Neuronal stem cell (in vitro differentiated cells): Measurements from ENCODE around the gene MRPL43.

Experiments used
- DNase-seq: peaks from one replicate; pipeline ENCODE4 v3.0.0-alpha.2; 2013; ENCODE audit warnings: low spot score
- H2AFZ ChIP-seq: one replicate; pipeline ENCODE4 v1.6.1; 2013; ENCODE audit warnings: mild to moderate bottlenecking, low read length, inconsistent platforms
- H2AK5ac ChIP-seq: 2 replicates; pipeline ENCODE4 v1.6.1; 2013; ENCODE audit warnings: low read depth, mild to moderate bottlenecking, inconsistent platforms, low read length, moderate library complexity, mixed read lengths
- H2BK120ac ChIP-seq: 2 replicates; pipeline ENCODE4 v1.6.1; 2013; ENCODE audit warnings: low read depth, mild to moderate bottlenecking, inconsistent platforms, low read length, moderate library complexity, mixed read lengths
- H2BK12ac ChIP-seq: one replicate; pipeline ENCODE4 v1.6.1; 2013; ENCODE audit warnings: low read length, inconsistent platforms
- H2BK15ac ChIP-seq: 2 replicates; pipeline ENCODE4 v1.6.1; 2013; ENCODE audit warnings: mild to moderate bottlenecking, low read length, inconsistent platforms, mixed read lengths
- H2BK5ac ChIP-seq: one replicate; pipeline ENCODE4 v1.6.1; 2013; ENCODE audit warnings: inconsistent platforms, mild to moderate bottlenecking, low read length, moderate library complexity
- H3K14ac ChIP-seq: one replicate; pipeline ENCODE4 v1.6.1; 2013; ENCODE audit warnings: low read length, inconsistent platforms
- H3K18ac ChIP-seq: 2 replicates; pipeline ENCODE4 v1.6.1; 2013; ENCODE audit warnings: low read length, inconsistent platforms
- H3K23ac ChIP-seq: 2 replicates; pipeline ENCODE4 v1.6.1; 2013; ENCODE audit warnings: low read depth, mild to moderate bottlenecking, mixed read lengths, low read length, inconsistent platforms; ENCODE audit not compliant: poor library complexity
- H3K27ac ChIP-seq: replicated peaks from 3 replicates; pipeline ENCODE4 v1.5.1; 2013; ENCODE audit warnings: low read length, inconsistent platforms
- H3K27me3 ChIP-seq, 3 experiments: 2 replicates each; pipeline ENCODE4 v1.6.1; 2013; ENCODE audit warnings: low read length in 3 of 3, mild to moderate bottlenecking in 2 of 3, inconsistent platforms in 1 of 3, low read depth in 1 of 3, mixed read lengths in 1 of 3, moderate library complexity in 1 of 3; ENCODE audit not compliant: control insufficient read depth in 3 of 3, insufficient read depth in 3 of 3
- H3K36me3 ChIP-seq, 2 donors: replicated peaks in 1 of 2; 2 replicates each; pipeline ENCODE4 v1.6.1; 2013; ENCODE audit warnings: low read length in 2 of 2; ENCODE audit not compliant: control insufficient read depth in 2 of 2, insufficient read depth in 2 of 2
- H3K4ac ChIP-seq: 2 replicates; pipeline ENCODE4 v1.6.1; 2013; ENCODE audit warnings: inconsistent platforms, mild to moderate bottlenecking, low read length, moderate library complexity
- H3K4me1 ChIP-seq, 2 donors: 1 replicate in 1 of 2; 2 replicates in 1 of 2; pipeline ENCODE4 v1.6.1; 2013; ENCODE audit warnings: low read length in 2 of 2, low read depth in 1 of 2; ENCODE audit not compliant: control insufficient read depth in 2 of 2, insufficient read depth in 1 of 2
- H3K4me2 ChIP-seq: one replicate; pipeline ENCODE4 v1.6.1; 2013; ENCODE audit warnings: mild to moderate bottlenecking, low read length, inconsistent platforms; ENCODE audit not compliant: insufficient read depth, poor library complexity, severe bottlenecking
- H3K4me3 ChIP-seq, 2 donors: 2 replicates each; pipeline ENCODE4 v1.5.1; 2013; ENCODE audit warnings: low read length in 2 of 2, mild to moderate bottlenecking in 2 of 2, inconsistent platforms in 1 of 2, moderate library complexity in 1 of 2
- H3K79me1 ChIP-seq: one replicate; pipeline ENCODE4 v1.6.1; 2013; ENCODE audit warnings: low read depth, mild to moderate bottlenecking, inconsistent platforms, low read length, moderate library complexity
- H3K9ac ChIP-seq: one replicate; pipeline ENCODE4 v1.6.1; 2013; ENCODE audit warnings: mild to moderate bottlenecking, low read depth, low read length, inconsistent platforms; ENCODE audit not compliant: poor library complexity
- H3K9me3 ChIP-seq, 2 donors: replicated peaks in 1 of 2; 2 replicates each; pipeline versions ENCODE3 to v1.6.1; 2013; ENCODE audit warnings: low read length in 2 of 2, mild to moderate bottlenecking in 2 of 2, inconsistent platforms in 1 of 2, low read depth in 1 of 2, mixed read lengths in 1 of 2, moderate library complexity in 1 of 2; ENCODE audit not compliant: control insufficient read depth in 2 of 2, insufficient read depth in 1 of 2
- H4K8ac ChIP-seq: one replicate; pipeline ENCODE4 v1.6.1; 2013; ENCODE audit warnings: low read depth, mild to moderate bottlenecking, inconsistent platforms, low read length, moderate library complexity
- H4K91ac ChIP-seq: one replicate; pipeline ENCODE4 v1.6.1; 2013; ENCODE audit warnings: low read length, low read depth, mild to moderate bottlenecking, inconsistent platforms; ENCODE audit not compliant: poor library complexity
- WGBS, 2 donors: extraction: QIAGEN DNeasy Blood & Tissue Kit; methylation state at CpG; one replicate each; pipeline ENCODE4 v1.1.7; 2013; ENCODE audit warnings: missing lambda C conversion rate in 2 of 2, mixed read lengths in 1 of 2; ENCODE audit not compliant: insufficient read length in 2 of 2, insufficient replicate concordance in 1 of 2; ENCODE audit errors: extremely low coverage in 2 of 2; 5-methylcytosine and 5-hydroxymethylcytosine counted together

The MRPL43 gene

GRCh38 chr10:100979791-100980272 is 7.5 kb downstream of the MRPL43 start:
- DNase-seq: no peak
- no peaks in the 10 kb centered on the region for H3K79me1 ChIP-seq
- H3K27ac ChIP-seq: no peak overlapping the region
- no peak overlapping the region for H3K18ac ChIP-seq
- H3K14ac ChIP-seq: no peak overlapping the region
- H2BK15ac ChIP-seq: no peak overlapping the region
- H3K4me1 ChIP-seq: no peaks in the 10 kb centered on the region
- no peak overlapping the region for H3K9ac ChIP-seq
- H2BK12ac ChIP-seq: no peak overlapping the region
- no peaks in the 10 kb centered on the region for H3K27me3 ChIP-seq
- H3K4me2 ChIP-seq: no peak overlapping the region
- peak overlapping the region; percentile 3 for H2BK5ac ChIP-seq
- no peaks in the 10 kb centered on the region for H3K9me3 ChIP-seq
- H2AFZ ChIP-seq: no peak overlapping the region
- H4K91ac ChIP-seq: no peak overlapping the region
- no peak overlapping the region for H3K4ac ChIP-seq
- H3K4me3 ChIP-seq: no peak overlapping the region
- peaks cover 38 to 61% of the 10 kb centered on the region in 2 donors for H3K36me3 ChIP-seq
- WGBS, 2 donors: no CpG with 5 or more reads among the region's 16 CpGs
- no peak overlapping the region for H4K8ac ChIP-seq
- H3K23ac ChIP-seq: no peak overlapping the region
- no peak overlapping the region for H2AK5ac ChIP-seq
- H2BK120ac ChIP-seq: no peak overlapping the region

GRCh38 chr10:100978901-100979195 is 8.4 kb downstream of the MRPL43 start:
- Histone ChIP-seq H4K8ac (no peak overlapping the region), H2AK5ac (no peak overlapping the region), H3K36me3 (peaks cover 38 to 51% of the 10 kb centered on the region in 2 donors), H2BK120ac (no peak overlapping the region), H3K9ac (no peak overlapping the region), H2BK5ac (no peak overlapping the region), H3K79me1 (no peaks in the 10 kb centered on the region), H2AFZ (no peak overlapping the region), H3K9me3 (no peaks in the 10 kb centered on the region), H3K4me1 (no peaks in the 10 kb centered on the region), H2BK12ac (no peak overlapping the region), H3K27me3 (no peaks in the 10 kb centered on the region), H4K91ac (no peak overlapping the region), H3K23ac (no peak overlapping the region), H3K18ac (no peak overlapping the region), H2BK15ac (no peak overlapping the region), H3K27ac (no peak overlapping the region), H3K4ac (no peak overlapping the region), H3K14ac (no peak overlapping the region), H3K4me3 (no peak overlapping the region), H3K4me2 (no peak overlapping the region)
- DNase-seq: no peak
- no CpG with 5 or more reads among the region's 10 CpGs for WGBS, 2 donors

- Histone ChIP-seq H4K8ac (no peak overlapping the region), H2AK5ac (no peak overlapping the region), H2AFZ (no peak overlapping the region), H3K4me3 (no peak overlapping the region), H2BK12ac (no peak overlapping the region), H2BK15ac (no peak overlapping the region), H3K27me3 (no peaks in the 10 kb centered on the region), H3K14ac (no peak overlapping the region), H3K4ac (no peak overlapping the region), H4K91ac (no peak overlapping the region), H3K4me2 (no peak overlapping the region), H3K9ac (no peak overlapping the region), H3K9me3 (no peaks in the 10 kb centered on the region), H2BK120ac (no peak overlapping the region), H3K18ac (no peak overlapping the region), H3K4me1 (no peaks in the 10 kb centered on the region), H3K36me3 (peaks cover 35 to 48% of the 10 kb centered on the region in 2 donors), H2BK5ac (no peak overlapping the region), H3K79me1 (no peaks in the 10 kb centered on the region), H3K23ac (no peak overlapping the region), H3K27ac (no peak overlapping the region)
- DNase-seq: no peak
- WGBS, 2 donors: no CpG with 5 or more reads among the region's 13 CpGs
Observed at GRCh38 chr10:100978121-100978900, 9.0 kb downstream of the MRPL43 start.

GRCh38 chr10:100977436-100977835 is 9.9 kb downstream of the MRPL43 start:
- Histone ChIP-seq H2BK15ac (no peak overlapping the region), H2AFZ (no peak overlapping the region), H2AK5ac (no peak overlapping the region), H3K23ac (no peak overlapping the region), H3K9me3 (no peaks in the 10 kb centered on the region), H3K4me3 (no peak overlapping the region), H2BK120ac (no peak overlapping the region), H3K18ac (no peak overlapping the region), H3K4me1 (peaks cover 0 to 1% of the 10 kb centered on the region in 2 donors), H4K8ac (no peak overlapping the region), H3K36me3 (peaks cover 28 to 41% of the 10 kb centered on the region in 2 donors), H3K4ac (no peak overlapping the region), H4K91ac (no peak overlapping the region), H3K4me2 (no peak overlapping the region), H3K14ac (no peak overlapping the region), H2BK5ac (no peak overlapping the region), H3K27me3 (no peaks in the 10 kb centered on the region), H2BK12ac (no peak overlapping the region), H3K79me1 (no peaks in the 10 kb centered on the region), H3K27ac (no peak overlapping the region), H3K9ac (no peak overlapping the region)
- WGBS, 2 donors: no CpG with 5 or more reads among the region's 6 CpGs
- no peak for DNase-seq
